ENCODE data around the gene PLEKHA7.

Gene PLEKHA7

GRCh38 chr11:16986434-16987204 lies 27.6 kb downstream of the PLEKHA7 start:
- TF ChIP-seq CTCF (IDR thresholded peaks at IDR 0.05; ENCODE audit: extremely low read depth, insufficient read depth, missing control alignments): no peak
- DNase-seq (ENCODE audit: low spot score): peak; percentile 80
- in situ Hi-C loops (cut with MboI; ENCODE audit: low pct_unique_long_range_greater_than_20kb, low sequenced_read_pairs, unreplicated experiment): no loop called here

GRCh38 chr11:16985297-16985696 lies 28.9 kb downstream of the PLEKHA7 start:
- in situ Hi-C loops (cut with MboI; ENCODE audit: low pct_unique_long_range_greater_than_20kb, low sequenced_read_pairs, unreplicated experiment): no loop called here
- DNase-seq (ENCODE audit: low spot score): no peak
- no peak for TF ChIP-seq CTCF (IDR thresholded peaks at IDR 0.05; ENCODE audit: extremely low read depth, insufficient read depth, missing control alignments)

- in situ Hi-C loops (cut with MboI; ENCODE audit: low pct_unique_long_range_greater_than_20kb, low sequenced_read_pairs, unreplicated experiment): no loop called here
- TF ChIP-seq CTCF (IDR thresholded peaks at IDR 0.05; ENCODE audit: extremely low read depth, insufficient read depth, missing control alignments): no peak
- DNase-seq (ENCODE audit: low spot score): no peak
Measured at GRCh38 chr11:16984229-16984628, 30.0 kb downstream of the PLEKHA7 start.

- DNase-seq (ENCODE audit: low spot score): no peak
- in situ Hi-C loops (cut with MboI; ENCODE audit: low pct_unique_long_range_greater_than_20kb, low sequenced_read_pairs, unreplicated experiment): no loop called here
- no peak for TF ChIP-seq CTCF (IDR thresholded peaks at IDR 0.05; ENCODE audit: extremely low read depth, insufficient read depth, missing control alignments)
Measured at GRCh38 chr11:16982809-16983208, 31.4 kb downstream of the PLEKHA7 start.

- in situ Hi-C loops (cut with MboI; ENCODE audit: low pct_unique_long_range_greater_than_20kb, low sequenced_read_pairs, unreplicated experiment): no loop called here
- DNase-seq (ENCODE audit: low spot score): no peak
Measured at GRCh38 chr11:16982256-16982671, 31.9 kb downstream of the PLEKHA7 start.

GRCh38 chr11:16981651-16982194 lies 32.5 kb downstream of the PLEKHA7 start:
- in situ Hi-C loops (cut with MboI; ENCODE audit: low pct_unique_long_range_greater_than_20kb, low sequenced_read_pairs, unreplicated experiment): no loop called here
- no peak for TF ChIP-seq CTCF (IDR thresholded peaks at IDR 0.05; ENCODE audit: extremely low read depth, insufficient read depth, missing control alignments)
- DNase-seq (ENCODE audit: low spot score): no peak

More at GRCh38 chr11:16982256-16982671, 31.9 kb downstream of the PLEKHA7 start:
- TF ChIP-seq CTCF (IDR thresholded peaks at IDR 0.05; ENCODE audit: extremely low read depth, insufficient read depth, missing control alignments): no peak
